NCI-H1092 (cell line): Measurements from ENCODE around the gene KDM3B.
"Not testable (repeated sequence)": the region's sequence is repeated elsewhere in the genome, so short reads cannot be mapped to it uniquely, and the experiment has no call there.

Experiments used
- DNase-seq: peaks from one replicate; lab custom pipeline; 2025; lab: John Stamatoyannopoulos, UW

Gene KDM3B

GRCh38 chr5:138408023-138408422 is 55.5 kb downstream of the KDM3B start:
- DNase-seq: no peak

- DNase-seq: not testable (repeated sequence)
These were observed 58.6 kb downstream of the KDM3B start for GRCh38 chr5:138410996-138411640.

GRCh38 chr5:138418444-138418843 is 66.0 kb downstream of the KDM3B start:
- no peak for DNase-seq

GRCh38 chr5:138425079-138425478 is 72.6 kb downstream of the KDM3B start:
- DNase-seq: no peak

- DNase-seq: no peak
These were observed 83.5 kb downstream of the KDM3B start for GRCh38 chr5:138435943-138436342.

GRCh38 chr5:138438003-138438723 is 85.7 kb downstream of the KDM3B start:
- DNase-seq: no peak

- DNase-seq: peak; percentile 43
These were observed 86.4 kb downstream of the KDM3B start, which contains the start of gene REEP2 for GRCh38 chr5:138438724-138439476. TSS of gene REEP2 (plus strand) at chr5:138439057. CDS start at chr5:138439209, 152 bp downstream.

- DNase-seq: no peak
These were observed 87.1 kb downstream of the KDM3B start for GRCh38 chr5:138439477-138440158.

GRCh38 chr5:138440159-138441073 is 87.9 kb downstream of the KDM3B start:
- DNase-seq: no peak

GRCh38 chr5:138441221-138441620 is 88.7 kb downstream of the KDM3B start:
- no peak for DNase-seq

GRCh38 chr5:138444078-138444773 is 91.7 kb downstream of the KDM3B start:
- DNase-seq: no peak

GRCh38 chr5:138444774-138445546 is 92.5 kb downstream of the KDM3B start:
- no peak for DNase-seq

GRCh38 chr5:138445547-138446271 is 93.2 kb downstream of the KDM3B start:
- DNase-seq: no peak

- DNase-seq: no peak
These were observed 95.6 kb downstream of the KDM3B start for GRCh38 chr5:138448070-138448469.

GRCh38 chr5:138448481-138449398 is 96.3 kb downstream of the KDM3B start:
- peak; percentile 94 for DNase-seq

GRCh38 chr5:138449501-138450239 is 97.2 kb downstream of the KDM3B start:
- DNase-seq: peak; percentile 58

- no peak for DNase-seq
These were observed 98.5 kb downstream of the KDM3B start for GRCh38 chr5:138450971-138451370.
